Keratinocyte (primary cell): ENCODE results near the gene AQP5. TPM values are rescaled to one million over a fixed set of nuclear protein-coding genes. Genes with fewer than 3 reads are reported as not detected.

Experiments used
- DNase-seq: peaks from one replicate; pipeline ENCODE4 v3.0.0-alpha.2; 2011; ENCODE audit warnings: low read depth, missing footprints, low spot score
- FAIRE-seq: peaks from 2 replicates; lab custom pipeline; 2011; peaks lifted over from hg19 to GRCh38; lab: Jason Lieb, UNC
- H2AFZ ChIP-seq: 2 replicates; pipeline ENCODE4 v1.6.0; 2012; ENCODE audit warnings: low read length, control low read depth, inconsistent platforms; ENCODE audit not compliant: control insufficient read depth
- H3K27ac ChIP-seq: 2 replicates; pipeline ENCODE4 v1.5.1; 2011; ENCODE audit warnings: low read length; ENCODE audit not compliant: control insufficient read depth, insufficient read depth
- H3K27me3 ChIP-seq: 3 replicates; pipeline ENCODE4 v1.6.0; 2011; ENCODE audit warnings: low read length; ENCODE audit not compliant: control insufficient read depth, insufficient read depth; ENCODE audit errors: extremely low read depth
- H3K36me3 ChIP-seq, 2 experiments: 2 replicates in 1 of 2; 3 replicates in 1 of 2; pipeline ENCODE4 v1.5.1; 2011; ENCODE audit warnings: low read length in 2 of 2, mild to moderate bottlenecking in 1 of 2; ENCODE audit not compliant: control insufficient read depth in 2 of 2, insufficient read depth in 2 of 2; ENCODE audit errors: extremely low read depth in 1 of 2
- H3K4me1 ChIP-seq: 3 replicates; pipeline ENCODE4 v1.5.1; 2011; ENCODE audit warnings: low read length; ENCODE audit not compliant: control insufficient read depth, insufficient read depth; ENCODE audit errors: extremely low read depth
- H3K4me2 ChIP-seq: 3 replicates; pipeline ENCODE4 v1.6.0; 2011; ENCODE audit warnings: low read depth, low read length; ENCODE audit not compliant: control insufficient read depth, insufficient read depth; ENCODE audit errors: extremely low read depth
- H3K4me3 ChIP-seq, 3 experiments: fragments of 200-600 bp in 1 of 3; sonication (generic) in 1 of 3; 2 replicates in 2 of 3; 3 replicates in 1 of 3; pipeline ENCODE4 v1.5.1; 2011 to 2016; ENCODE audit warnings: low read length in 3 of 3, mild to moderate bottlenecking in 3 of 3, control low read depth in 2 of 3, inconsistent platforms in 1 of 3, low read depth in 1 of 3, mixed read lengths in 1 of 3, mixed run types in 1 of 3, moderate library complexity in 1 of 3; ENCODE audit not compliant: control insufficient read depth in 2 of 3, insufficient read depth in 2 of 3; ENCODE audit errors: extremely low read depth in 1 of 3
- H3K79me2 ChIP-seq: 2 replicates; pipeline ENCODE4 v1.6.0; 2012; ENCODE audit warnings: low read length; ENCODE audit not compliant: control insufficient read depth, insufficient read depth
- H3K9ac ChIP-seq: 3 replicates; pipeline ENCODE4 v1.6.0; 2011; ENCODE audit warnings: low read length; ENCODE audit not compliant: control insufficient read depth, insufficient read depth; ENCODE audit errors: extremely low read depth
- H3K9me1 ChIP-seq: 3 replicates; pipeline ENCODE4 v1.6.0; 2011; ENCODE audit warnings: low read length; ENCODE audit not compliant: control insufficient read depth, insufficient read depth; ENCODE audit errors: extremely low read depth
- H3K9me3 ChIP-seq: 2 replicates; pipeline ENCODE4 v1.5.1; 2012; ENCODE audit warnings: low read depth, low read length; ENCODE audit not compliant: control insufficient read depth
- H4K20me1 ChIP-seq: 3 replicates; pipeline ENCODE4 v1.6.0; 2011; ENCODE audit warnings: low read length; ENCODE audit not compliant: control insufficient read depth, insufficient read depth; ENCODE audit errors: extremely low read depth
- EZH2 ChIP-seq: IDR thresholded peaks from one replicate; pipeline ENCODE4 v1.6.1; 2012; ENCODE audit warnings: inconsistent platforms, mild to moderate bottlenecking, low read length, moderate library complexity
- dilution Hi-C: fragments of 300-500 bp; cut with MboI; formaldehyde crosslinking; loops from one replicate; pipeline ENCODE4 v1.7.0; 2020; ENCODE audit warnings: low sequenced_read_pairs; ENCODE audit not compliant: extremely low pct_ligation_motif_present
- polyA plus RNA-seq, 5 experiments: library from polyadenylated mRNA; depleted of rRNA in 3 of 5; stranded (reverse) in 3 of 5; stranded (forward) in 1 of 5; unstranded in 1 of 5; fragments of >200 nt; gene quantifications; 1 replicate in 1 of 5; 2 replicates in 3 of 5; 3 replicates in 1 of 5; pipeline versions ENCODE4 v1.2.1 to v1.2.3, GENCODE V29; 2011 to 2012; ENCODE audit warnings: missing spikeins in 2 of 5, low read depth in 1 of 5, low replicate concordance in 1 of 5
- TF ChIP-seq, protein P1 (sequence below), 3 experiments: IDR thresholded peaks in 1 of 3; conservative IDR thresholded peaks in 1 of 3; optimal IDR thresholded peaks in 1 of 3; 2 replicates in 2 of 3; 3 replicates in 1 of 3; pipeline versions ENCODE3 to v1.5.1; 2011; ENCODE audit warnings: low read length in 3 of 3, mild to moderate bottlenecking in 3 of 3, moderate library complexity in 2 of 3, control low read depth in 1 of 3, inconsistent platforms in 1 of 3; ENCODE audit not compliant: insufficient read depth in 2 of 3; ENCODE audit errors: extremely low read depth in 1 of 3

AQP5 gene
- polyA plus RNA-seq, 1 donor (not counting 4 experiments of a cell fraction or from before 2014, with no cell fraction given), result not detected

GRCh38 chr12:49953151-49953550, 8.5 kb upstream of the AQP5 start:
- dilution Hi-C loops, result no loop called here

DNA sequence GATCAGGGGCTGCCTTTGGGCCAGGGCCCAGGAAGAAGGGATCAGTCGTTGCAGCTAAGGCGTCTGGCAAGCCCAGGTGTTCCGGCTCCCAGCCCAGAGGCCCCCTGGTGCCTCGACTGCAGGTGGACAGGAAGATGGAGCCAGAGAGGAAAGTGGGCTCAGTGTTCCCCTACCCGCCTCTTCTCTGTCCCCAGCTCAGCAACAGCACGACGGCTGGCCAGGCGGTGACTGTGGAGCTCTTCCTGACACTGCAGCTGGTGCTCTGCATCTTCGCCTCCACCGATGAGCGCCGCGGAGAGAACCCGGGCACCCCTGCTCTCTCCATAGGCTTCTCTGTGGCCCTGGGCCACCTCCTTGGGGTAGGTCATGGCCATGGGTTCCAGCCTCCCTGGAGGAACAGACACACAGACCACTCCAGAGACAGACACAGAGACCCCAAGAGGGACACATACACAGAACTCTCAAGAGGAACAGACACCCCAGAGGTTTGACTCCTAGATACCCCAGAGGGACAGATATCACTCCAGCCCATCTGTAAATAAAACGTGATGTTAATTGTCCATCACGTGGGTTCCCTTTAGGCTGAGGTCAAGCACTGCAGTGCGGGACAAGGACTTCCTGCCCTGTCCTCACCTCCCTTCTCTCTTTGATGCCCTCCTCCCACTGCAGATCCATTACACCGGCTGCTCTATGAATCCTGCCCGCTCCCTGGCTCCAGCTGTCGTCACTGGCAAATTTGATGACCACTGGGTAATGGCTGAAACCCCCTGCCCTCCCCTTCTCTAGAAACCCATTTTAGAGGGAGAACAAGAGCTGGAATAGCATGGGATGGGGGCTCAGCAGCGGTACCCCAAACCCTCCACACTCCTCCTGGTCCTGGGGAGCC, 7.5 kb upstream of the AQP5 start:
- no peak overlapping the region for H2AFZ ChIP-seq
- H3K27ac ChIP-seq, result no peak overlapping the region
- no peak for FAIRE-seq
- no peaks in the 10 kb centered on the region for H4K20me1 ChIP-seq
- no peak for TF ChIP-seq EZH2
- TF ChIP-seq, protein P1, sequence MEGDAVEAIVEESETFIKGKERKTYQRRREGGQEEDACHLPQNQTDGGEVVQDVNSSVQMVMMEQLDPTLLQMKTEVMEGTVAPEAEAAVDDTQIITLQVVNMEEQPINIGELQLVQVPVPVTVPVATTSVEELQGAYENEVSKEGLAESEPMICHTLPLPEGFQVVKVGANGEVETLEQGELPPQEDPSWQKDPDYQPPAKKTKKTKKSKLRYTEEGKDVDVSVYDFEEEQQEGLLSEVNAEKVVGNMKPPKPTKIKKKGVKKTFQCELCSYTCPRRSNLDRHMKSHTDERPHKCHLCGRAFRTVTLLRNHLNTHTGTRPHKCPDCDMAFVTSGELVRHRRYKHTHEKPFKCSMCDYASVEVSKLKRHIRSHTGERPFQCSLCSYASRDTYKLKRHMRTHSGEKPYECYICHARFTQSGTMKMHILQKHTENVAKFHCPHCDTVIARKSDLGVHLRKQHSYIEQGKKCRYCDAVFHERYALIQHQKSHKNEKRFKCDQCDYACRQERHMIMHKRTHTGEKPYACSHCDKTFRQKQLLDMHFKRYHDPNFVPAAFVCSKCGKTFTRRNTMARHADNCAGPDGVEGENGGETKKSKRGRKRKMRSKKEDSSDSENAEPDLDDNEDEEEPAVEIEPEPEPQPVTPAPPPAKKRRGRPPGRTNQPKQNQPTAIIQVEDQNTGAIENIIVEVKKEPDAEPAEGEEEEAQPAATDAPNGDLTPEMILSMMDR (optimal IDR thresholded peaks at IDR 0.05 in 1 of 3, IDR thresholded peaks at IDR 0.05 in 1 of 3, conservative IDR thresholded peaks at IDR 0.05 in 1 of 3; ENCODE audit: extremely low read depth in 1 of 3, insufficient read depth in 2 of 3, low read length in 3 of 3), result no peak
- no peak overlapping the region for H3K4me2 ChIP-seq
- H3K36me3 ChIP-seq, result no peaks in the 10 kb centered on the region
- dilution Hi-C loops, result no loop called here
- no peak overlapping the region for H3K9ac ChIP-seq
- peaks cover 69% of the 10 kb centered on the region for H3K27me3 ChIP-seq
- H3K4me3 ChIP-seq, result no peak overlapping the region
- no peaks in the 10 kb centered on the region for H3K9me1 ChIP-seq
- no peaks in the 10 kb centered on the region for H3K9me3 ChIP-seq
- H3K4me1 ChIP-seq, result no peaks in the 10 kb centered on the region
- H3K79me2 ChIP-seq, result no peaks in the 10 kb centered on the region
- DNase-seq, result no peak

More at GRCh38 chr12:49953151-49953550, 8.5 kb upstream of the AQP5 start:
- DNase-seq (no peak), FAIRE-seq (no peak)
- Histone ChIP-seq H3K9me1 (no peaks in the 10 kb centered on the region), H3K79me2 (no peaks in the 10 kb centered on the region), H2AFZ (no peak overlapping the region), H3K9ac (no peak overlapping the region), H3K4me3 (no peak overlapping the region), H4K20me1 (no peaks in the 10 kb centered on the region), H3K4me1 (no peaks in the 10 kb centered on the region), H3K27ac (no peak overlapping the region), H3K27me3 (peaks cover 60% of the 10 kb centered on the region), H3K9me3 (no peaks in the 10 kb centered on the region), H3K36me3 (no peaks in the 10 kb centered on the region), H3K4me2 (no peak overlapping the region)
- no peak for TF ChIP-seq EZH2
- TF ChIP-seq, protein P1 (optimal IDR thresholded peaks at IDR 0.05 in 1 of 3, IDR thresholded peaks at IDR 0.05 in 1 of 3, conservative IDR thresholded peaks at IDR 0.05 in 1 of 3; ENCODE audit: extremely low read depth in 1 of 3, insufficient read depth in 2 of 3, low read length in 3 of 3), result no peak
